KBM-7 (cell line): ENCODE measurements around the gene PTPRT.

ENCODE experiments used
- DNase-seq: peaks from one replicate; pipeline ENCODE4 v3.0.0-alpha.2; 2015
- in situ Hi-C: fragments of 300-500 bp; cut with MboI; formaldehyde crosslinking; loops from 2 replicates; pipeline ENCODE4 v1.14.3; 2020; ENCODE audit warnings: low sequenced_read_pairs, low pct_unique_long_range_greater_than_20kb, mixed read lengths

Gene PTPRT

GRCh38 chr20:42041000-42041565, 1148.6 kb downstream of the PTPRT start:
- DNase-seq, result no peak
- in situ Hi-C loops, result no loop called here

GRCh38 chr20:42027746-42028268, 1161.9 kb downstream of the PTPRT start:
- in situ Hi-C loops, result no loop called here

GRCh38 chr20:42026599-42026998, 1163.1 kb downstream of the PTPRT start:
- in situ Hi-C loops, result no loop called here
- DNase-seq, result no peak

More at GRCh38 chr20:42027746-42028268, 1161.9 kb downstream of the PTPRT start:
- no peak for DNase-seq

- peak; percentile 6 for DNase-seq
- in situ Hi-C loops, result no loop called here
Measured at GRCh38 chr20:42024653-42025052, 1165.1 kb downstream of the PTPRT start.
